ENCODE results near the gene YIF1A. TPM values are rescaled to one million over a fixed set of nuclear protein-coding genes. Genes with fewer than 3 reads are reported as not detected.

The YIF1A gene
- total RNA-seq, 1 donor from 2014 or later = 115 TPM

- H3K27me3 Mint-ChIP-seq (ENCODE audit: unreplicated experiment) = peaks cover 9% of the 10 kb centered on the region
- H3K4me1 Mint-ChIP-seq (ENCODE audit: low read depth, unreplicated experiment) = peaks cover 14% of the 10 kb centered on the region
- peaks cover 12% of the 10 kb centered on the region for H3K9me3 Mint-ChIP-seq (ENCODE audit: unreplicated experiment)
- H3K4me3 Mint-ChIP-seq (ENCODE audit: unreplicated experiment) = no peak overlapping the region
- H3K27ac Mint-ChIP-seq (ENCODE audit: unreplicated experiment) = no peak overlapping the region
- no peak for DNase-seq
- peaks cover 8% of the 10 kb centered on the region for H3K36me3 Mint-ChIP-seq (ENCODE audit: unreplicated experiment)
- TF ChIP-seq, protein P1, sequence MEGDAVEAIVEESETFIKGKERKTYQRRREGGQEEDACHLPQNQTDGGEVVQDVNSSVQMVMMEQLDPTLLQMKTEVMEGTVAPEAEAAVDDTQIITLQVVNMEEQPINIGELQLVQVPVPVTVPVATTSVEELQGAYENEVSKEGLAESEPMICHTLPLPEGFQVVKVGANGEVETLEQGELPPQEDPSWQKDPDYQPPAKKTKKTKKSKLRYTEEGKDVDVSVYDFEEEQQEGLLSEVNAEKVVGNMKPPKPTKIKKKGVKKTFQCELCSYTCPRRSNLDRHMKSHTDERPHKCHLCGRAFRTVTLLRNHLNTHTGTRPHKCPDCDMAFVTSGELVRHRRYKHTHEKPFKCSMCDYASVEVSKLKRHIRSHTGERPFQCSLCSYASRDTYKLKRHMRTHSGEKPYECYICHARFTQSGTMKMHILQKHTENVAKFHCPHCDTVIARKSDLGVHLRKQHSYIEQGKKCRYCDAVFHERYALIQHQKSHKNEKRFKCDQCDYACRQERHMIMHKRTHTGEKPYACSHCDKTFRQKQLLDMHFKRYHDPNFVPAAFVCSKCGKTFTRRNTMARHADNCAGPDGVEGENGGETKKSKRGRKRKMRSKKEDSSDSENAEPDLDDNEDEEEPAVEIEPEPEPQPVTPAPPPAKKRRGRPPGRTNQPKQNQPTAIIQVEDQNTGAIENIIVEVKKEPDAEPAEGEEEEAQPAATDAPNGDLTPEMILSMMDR (IDR thresholded peaks at IDR 0.05; ENCODE audit: partially characterized antibody, unreplicated experiment) = no peak
These were observed 25.7 kb downstream of the YIF1A start for GRCh38 chr11:66263231-66263630.

DNA sequence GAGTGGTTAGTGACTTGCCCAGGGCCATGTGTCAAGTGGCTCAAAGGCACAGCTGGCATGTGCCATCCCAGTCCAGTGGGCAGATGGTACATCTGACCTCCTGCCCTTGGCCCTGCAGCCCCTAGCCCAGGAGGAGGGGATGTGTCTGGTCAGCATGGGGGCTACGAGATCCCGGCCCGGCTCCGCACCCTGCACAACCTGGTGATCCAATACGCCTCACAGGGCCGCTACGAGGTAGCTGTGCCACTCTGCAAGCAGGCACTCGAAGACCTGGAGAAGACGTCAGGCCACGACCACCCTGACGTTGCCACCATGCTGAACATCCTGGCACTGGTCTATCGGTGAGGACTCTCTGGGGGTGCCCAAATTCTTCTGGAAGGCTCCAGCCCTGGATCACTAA, 26.2 kb downstream of the YIF1A start:
- no peak overlapping the region for H3K27ac Mint-ChIP-seq (ENCODE audit: unreplicated experiment)
- H3K4me3 Mint-ChIP-seq (ENCODE audit: unreplicated experiment) = no peak overlapping the region
- DNase-seq = no peak
- peaks cover 9% of the 10 kb centered on the region for H3K9me3 Mint-ChIP-seq (ENCODE audit: unreplicated experiment)
- H3K36me3 Mint-ChIP-seq (ENCODE audit: unreplicated experiment) = peaks cover 8% of the 10 kb centered on the region
- H3K4me1 Mint-ChIP-seq (ENCODE audit: low read depth, unreplicated experiment) = peaks cover 14% of the 10 kb centered on the region
- peaks cover 7% of the 10 kb centered on the region for H3K27me3 Mint-ChIP-seq (ENCODE audit: unreplicated experiment)
- TF ChIP-seq, protein P1 (IDR thresholded peaks at IDR 0.05; ENCODE audit: partially characterized antibody, unreplicated experiment) = no peak

- Mint-ChIP-seq H3K4me1 (ENCODE audit: low read depth, unreplicated experiment) (peaks cover 14% of the 10 kb centered on the region), H3K27me3 (ENCODE audit: unreplicated experiment) (peaks cover 7% of the 10 kb centered on the region), H3K9me3 (ENCODE audit: unreplicated experiment) (peaks cover 9% of the 10 kb centered on the region), H3K4me3 (ENCODE audit: unreplicated experiment) (no peak overlapping the region), H3K27ac (ENCODE audit: unreplicated experiment) (no peak overlapping the region), H3K36me3 (ENCODE audit: unreplicated experiment) (peaks cover 8% of the 10 kb centered on the region)
- no peak for DNase-seq
- TF ChIP-seq, protein P1 (IDR thresholded peaks at IDR 0.05; ENCODE audit: partially characterized antibody, unreplicated experiment) = no peak
These were observed 26.8 kb downstream of the YIF1A start for GRCh38 chr11:66262191-66262590.

DNA sequence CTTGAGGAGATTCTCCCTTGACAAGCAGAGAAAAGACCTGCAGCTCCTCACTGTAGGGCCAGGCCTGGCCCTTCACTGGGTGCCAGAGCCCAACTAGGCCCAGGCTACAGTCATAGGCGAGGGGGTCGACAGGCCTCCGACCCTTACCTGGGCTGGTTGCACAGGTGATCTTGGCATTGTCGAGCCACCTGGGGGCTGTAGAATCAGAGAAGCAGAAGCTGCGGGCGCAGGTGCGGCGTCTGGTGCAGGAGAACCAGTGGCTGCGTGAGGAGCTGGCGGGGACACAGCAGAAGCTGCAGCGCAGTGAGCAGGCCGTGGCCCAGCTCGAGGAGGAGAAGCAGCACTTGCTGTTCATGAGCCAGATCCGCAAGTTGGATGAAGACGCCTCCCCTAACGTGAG, 27.4 kb downstream of the YIF1A start:
- Mint-ChIP-seq H3K4me1 (ENCODE audit: low read depth, unreplicated experiment) (peaks cover 12% of the 10 kb centered on the region), H3K9me3 (ENCODE audit: unreplicated experiment) (peaks cover 9% of the 10 kb centered on the region), H3K27me3 (ENCODE audit: unreplicated experiment) (peaks cover 12% of the 10 kb centered on the region), H3K4me3 (ENCODE audit: unreplicated experiment) (no peak overlapping the region), H3K36me3 (ENCODE audit: unreplicated experiment) (peaks cover 8% of the 10 kb centered on the region), H3K27ac (ENCODE audit: unreplicated experiment) (no peak overlapping the region)
- DNase-seq = no peak
- TF ChIP-seq, protein P1 (IDR thresholded peaks at IDR 0.05; ENCODE audit: partially characterized antibody, unreplicated experiment) = no peak

DNA sequence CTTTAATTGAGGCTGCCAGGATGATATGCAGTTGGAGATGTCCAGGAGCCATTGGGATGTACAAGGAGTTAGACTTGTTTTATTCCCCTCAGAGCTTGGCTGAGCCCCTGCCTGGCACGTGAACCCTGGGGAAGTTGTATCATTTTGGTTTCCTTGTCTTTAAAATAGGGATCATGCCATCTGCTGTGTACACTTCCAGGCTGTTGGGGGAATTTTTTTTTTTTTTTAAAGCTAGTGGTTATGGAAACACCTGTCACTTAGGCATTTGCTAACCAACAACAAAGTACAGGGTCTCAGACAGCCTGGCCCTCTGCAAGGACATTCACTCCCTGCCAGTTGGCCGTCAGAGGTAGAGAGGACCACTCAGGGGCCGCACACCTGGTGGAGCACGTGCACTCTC, 29.0 kb downstream of the YIF1A start:
- DNase-seq = no peak
- TF ChIP-seq, protein P1 (IDR thresholded peaks at IDR 0.05; ENCODE audit: partially characterized antibody, unreplicated experiment) = no peak
- Mint-ChIP-seq H3K36me3 (ENCODE audit: unreplicated experiment) (peaks cover 8% of the 10 kb centered on the region), H3K9me3 (ENCODE audit: unreplicated experiment) (peaks cover 9% of the 10 kb centered on the region), H3K4me3 (ENCODE audit: unreplicated experiment) (peak overlapping the region; percentile 79), H3K27ac (ENCODE audit: unreplicated experiment) (peak overlapping the region; percentile 62), H3K27me3 (ENCODE audit: unreplicated experiment) (peaks cover 14% of the 10 kb centered on the region), H3K4me1 (ENCODE audit: low read depth, unreplicated experiment) (peaks cover 13% of the 10 kb centered on the region)

Measured in glutamatergic neuron (in vitro differentiated cells).